GM12878 (cell line): ENCODE results near the gene GPR39. TPM values are rescaled to one million over a fixed set of nuclear protein-coding genes. Genes with fewer than 3 reads are reported as not detected.

ENCODE experiments used
- NRF1 ChIP-seq: conservative IDR thresholded peaks from 2 replicates; pipeline ENCODE4 v1.6.1; 2011; ENCODE audit warnings: mild to moderate bottlenecking, low read depth, low read length, improper control_type of control experiment
- SMARCA5 ChIP-seq: fragments of 450-650 bp; IDR thresholded peaks from 2 replicates; pipeline ENCODE4 v1.6.1; 2017; ENCODE audit warnings: mild to moderate bottlenecking
- USF1 ChIP-seq: IDR thresholded peaks from 2 replicates; pipeline ENCODE4 v1.6.1; 2011; ENCODE audit warnings: borderline replicate concordance, low read depth, mild to moderate bottlenecking, moderate library complexity, mixed read lengths, low read length; ENCODE audit not compliant: insufficient read depth; ENCODE audit errors: extremely low read length
- ZNF687 ChIP-seq: fragments of 450-650 bp; IDR thresholded peaks from 2 replicates; pipeline ENCODE4 v1.6.1; 2017; ENCODE audit warnings: mild to moderate bottlenecking, moderate library complexity
- polyA plus RNA-seq, 11 experiments: library from polyadenylated mRNA; depleted of rRNA in 4 of 11; unstranded in 6 of 11; stranded (reverse) in 5 of 11; fragments of >200 nt; fragmentation: Nextera tagmentation in 4 of 11; fragmentation: Illumina TruSeq in 1 of 11; extraction: Ambion mirVana in 4 of 11; extraction: Trizol in 1 of 11; gene quantifications; 1 replicate in 1 of 11; 2 replicates in 10 of 11; pipeline versions ENCODE4 v1.2.1 to v1.2.3, GENCODE V29; 2011 to 2016; ENCODE audit warnings: inconsistent platforms in 2 of 11, missing spikeins in 2 of 11, low read depth in 1 of 11
- total RNA-seq, 4 experiments: library from RNA; depleted of rRNA in 3 of 4; stranded (reverse); fragments of >200 nt in 3 of 4; fragmentation: Illumina TruSeq in 1 of 4; extraction: Trizol in 1 of 4; gene quantifications; 2 replicates each; pipeline versions ENCODE4 v1.2.1 to v1.2.3, GENCODE V29; 2013 to 2021
- TF ChIP-seq, protein P1 (sequence below): fragments of 450-650 bp; IDR thresholded peaks from 2 replicates; pipeline ENCODE4 v1.6.1; 2018; ENCODE audit warnings: borderline replicate concordance, mild to moderate bottlenecking; ENCODE audit not compliant: partially characterized antibody

GPR39 gene
- total and polyA plus RNA-seq, 10 of the 15 experiments (the other 5 are each of a cell fraction or from before 2014, with no cell fraction given), result 0.05 to 0.23 TPM; not detected in 8

DNA sequence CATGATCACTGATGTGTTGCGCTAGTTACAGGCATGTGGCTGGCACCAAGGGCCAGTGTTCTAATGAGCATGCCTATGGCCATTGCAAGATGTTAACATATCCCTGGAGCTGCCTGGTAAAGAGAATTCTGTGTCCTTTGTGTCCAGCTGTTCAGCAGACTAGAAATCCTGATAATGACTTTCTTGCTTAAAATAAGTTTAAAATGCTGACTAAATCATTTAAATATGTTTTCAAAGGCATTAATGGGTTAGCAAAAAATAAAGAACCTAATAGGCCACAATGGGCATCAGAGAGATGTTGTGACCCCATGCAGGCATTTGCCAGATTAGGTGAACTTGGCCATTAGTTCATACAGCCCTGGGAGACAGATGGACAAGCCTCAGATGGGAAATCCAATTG lies 67.5 kb downstream of the GPR39 start (continued):
- no peak for TF ChIP-seq USF1
- TF ChIP-seq, protein P1, sequence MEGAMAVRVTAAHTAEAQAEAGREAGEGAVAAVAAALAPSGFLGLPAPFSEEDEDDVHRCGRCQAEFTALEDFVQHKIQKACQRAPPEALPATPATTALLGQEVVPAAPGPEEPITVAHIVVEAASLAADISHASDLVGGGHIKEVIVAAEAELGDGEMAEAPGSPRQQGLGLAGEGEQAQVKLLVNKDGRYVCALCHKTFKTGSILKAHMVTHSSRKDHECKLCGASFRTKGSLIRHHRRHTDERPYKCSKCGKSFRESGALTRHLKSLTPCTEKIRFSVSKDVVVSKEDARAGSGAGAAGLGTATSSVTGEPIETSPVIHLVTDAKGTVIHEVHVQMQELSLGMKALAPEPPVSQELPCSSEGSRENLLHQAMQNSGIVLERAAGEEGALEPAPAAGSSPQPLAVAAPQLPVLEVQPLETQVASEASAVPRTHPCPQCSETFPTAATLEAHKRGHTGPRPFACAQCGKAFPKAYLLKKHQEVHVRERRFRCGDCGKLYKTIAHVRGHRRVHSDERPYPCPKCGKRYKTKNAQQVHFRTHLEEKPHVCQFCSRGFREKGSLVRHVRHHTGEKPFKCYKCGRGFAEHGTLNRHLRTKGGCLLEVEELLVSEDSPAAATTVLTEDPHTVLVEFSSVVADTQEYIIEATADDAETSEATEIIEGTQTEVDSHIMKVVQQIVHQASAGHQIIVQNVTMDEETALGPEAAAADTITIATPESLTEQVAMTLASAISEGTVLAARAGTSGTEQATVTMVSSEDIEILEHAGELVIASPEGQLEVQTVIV, result no peak
- no peak for TF ChIP-seq ZNF687
- no peak for TF ChIP-seq SMARCA5
- TF ChIP-seq NRF1, result no peak
- TF ChIP-seq, all 136 proteins: peak for 0
